ENCODE data around the gene TNFRSF14.

DNA sequence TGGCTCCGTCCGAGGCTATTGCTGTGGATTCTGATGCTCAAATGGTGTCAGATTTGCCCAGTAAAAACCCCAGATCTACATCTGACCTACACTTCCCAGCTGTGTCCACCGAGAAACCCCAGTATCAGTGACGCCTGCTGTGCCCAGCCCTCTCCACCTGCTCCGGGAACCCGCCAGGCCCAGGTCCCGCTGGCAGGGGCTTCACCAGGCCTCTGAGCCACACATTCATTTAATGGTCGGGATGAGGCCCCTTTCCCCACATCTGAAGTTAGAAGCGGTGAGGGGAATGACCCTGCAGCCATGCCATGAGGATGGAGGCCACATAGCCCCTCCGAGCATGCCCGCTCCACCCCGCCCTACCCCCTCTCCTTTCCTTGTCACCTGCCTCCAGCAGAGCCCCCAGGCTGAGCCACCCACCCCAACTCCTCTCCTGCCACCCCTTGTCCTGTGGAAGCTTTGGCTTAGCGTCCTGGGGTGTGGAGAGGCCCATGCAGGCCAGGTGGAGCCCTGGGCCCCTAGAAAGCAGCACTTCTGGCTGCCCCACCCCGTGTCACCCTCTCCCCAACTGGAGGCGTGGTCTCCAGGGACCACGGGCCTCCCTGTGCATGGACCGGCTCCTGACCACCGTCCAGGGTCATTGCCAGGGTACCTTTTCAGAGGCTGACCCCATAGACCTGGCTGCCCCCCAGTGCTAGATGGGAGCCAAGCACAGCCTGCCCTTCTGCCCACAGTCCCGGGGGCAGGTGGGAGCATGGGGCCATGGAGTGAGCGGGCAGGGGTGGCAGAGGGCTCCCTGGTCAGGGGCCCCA is 8.0 kb downstream of the TNFRSF14 start:
- TF ChIP-seq, protein P1, sequence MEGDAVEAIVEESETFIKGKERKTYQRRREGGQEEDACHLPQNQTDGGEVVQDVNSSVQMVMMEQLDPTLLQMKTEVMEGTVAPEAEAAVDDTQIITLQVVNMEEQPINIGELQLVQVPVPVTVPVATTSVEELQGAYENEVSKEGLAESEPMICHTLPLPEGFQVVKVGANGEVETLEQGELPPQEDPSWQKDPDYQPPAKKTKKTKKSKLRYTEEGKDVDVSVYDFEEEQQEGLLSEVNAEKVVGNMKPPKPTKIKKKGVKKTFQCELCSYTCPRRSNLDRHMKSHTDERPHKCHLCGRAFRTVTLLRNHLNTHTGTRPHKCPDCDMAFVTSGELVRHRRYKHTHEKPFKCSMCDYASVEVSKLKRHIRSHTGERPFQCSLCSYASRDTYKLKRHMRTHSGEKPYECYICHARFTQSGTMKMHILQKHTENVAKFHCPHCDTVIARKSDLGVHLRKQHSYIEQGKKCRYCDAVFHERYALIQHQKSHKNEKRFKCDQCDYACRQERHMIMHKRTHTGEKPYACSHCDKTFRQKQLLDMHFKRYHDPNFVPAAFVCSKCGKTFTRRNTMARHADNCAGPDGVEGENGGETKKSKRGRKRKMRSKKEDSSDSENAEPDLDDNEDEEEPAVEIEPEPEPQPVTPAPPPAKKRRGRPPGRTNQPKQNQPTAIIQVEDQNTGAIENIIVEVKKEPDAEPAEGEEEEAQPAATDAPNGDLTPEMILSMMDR (IDR thresholded peaks at IDR 0.05; ENCODE audit: low read depth, low read length, poor library complexity, severe bottlenecking), result no peak
- no peak for TF ChIP-seq EZH2phosphoT487 (IDR thresholded peaks at IDR 0.05; ENCODE audit: borderline replicate concordance, low read length)

Data from DOHH2 (cell line).